Coronary artery (tissue), 2 donors: Measurements from ENCODE around the gene GDPD1.
"Not testable (repeated sequence)": the region's sequence is repeated elsewhere in the genome, so short reads cannot be mapped to it uniquely, and the experiment has no call there.

Experiments
- DNase-seq: peaks from one replicate; pipeline ENCODE4 v3.0.0-alpha.2; 2017; ENCODE audit warnings: low spot score
- H3K27ac ChIP-seq, 2 donors: fragments of 200-600 bp; sonication (generic); one replicate each; pipeline ENCODE4 v1.5.1; 2016 to 2019
- H3K4me3 ChIP-seq: fragments of 200-600 bp; sonication (generic); 2 replicates; pipeline ENCODE4 v1.5.1; 2016; ENCODE audit warnings: mild to moderate bottlenecking, moderate library complexity
- CTCF ChIP-seq: fragments of 200-600 bp; sonication (generic); IDR thresholded peaks from one replicate; pipeline ENCODE4 v1.5.1; 2019; ENCODE audit warnings: antibody characterized with exemption

GDPD1 gene

GRCh38 chr17:59275618-59276017, 55.3 kb downstream of the GDPD1 start:
- no peak for TF ChIP-seq CTCF

GRCh38 chr17:59277031-59277430, 56.7 kb downstream of the GDPD1 start:
- no peak for DNase-seq
- peak overlapping the region in 1 of 2 donors; percentile 43 for H3K27ac ChIP-seq
- TF ChIP-seq CTCF, result no peak
- H3K4me3 ChIP-seq, result no peak overlapping the region

More at GRCh38 chr17:59275618-59276017, 55.3 kb downstream of the GDPD1 start:
- no peak for DNase-seq
- Histone ChIP-seq H3K4me3 (no peak overlapping the region), H3K27ac (no peak overlapping the region)

GRCh38 chr17:59278406-59278805, 58.1 kb downstream of the GDPD1 start:
- no peak for TF ChIP-seq CTCF
- H3K4me3 ChIP-seq, result no peak overlapping the region
- peak overlapping the region in 1 of 2 donors; percentile 62 for H3K27ac ChIP-seq
- DNase-seq, result no peak

- TF ChIP-seq CTCF, result no peak
- Histone ChIP-seq H3K4me3 (no peak overlapping the region), H3K27ac (peak overlapping the region in 1 of 2 donors; percentile 16)
- DNase-seq, result no peak
Measured at GRCh38 chr17:59284317-59284716, 64.0 kb downstream of the GDPD1 start.

- H3K27ac ChIP-seq, result no peak overlapping the region
- no peak overlapping the region for H3K4me3 ChIP-seq
- TF ChIP-seq CTCF, result no peak
- DNase-seq, result no peak
Measured at GRCh38 chr17:59287452-59287851, 67.1 kb downstream of the GDPD1 start.

GRCh38 chr17:59287891-59288290, 67.6 kb downstream of the GDPD1 start:
- H3K4me3 ChIP-seq, result no peak overlapping the region
- no peak overlapping the region for H3K27ac ChIP-seq
- no peak for TF ChIP-seq CTCF
- no peak for DNase-seq

- H3K4me3 ChIP-seq, result no peak overlapping the region
- no peak for TF ChIP-seq CTCF
- no peak for DNase-seq
- H3K27ac ChIP-seq, result no peak overlapping the region
Measured at GRCh38 chr17:59289981-59290301, 69.6 kb downstream of the GDPD1 start.

- DNase-seq, H3K27ac ChIP-seq, H3K4me3 ChIP-seq: not testable (repeated sequence)
Measured at GRCh38 chr17:59290302-59290998, 70.1 kb downstream of the GDPD1 start.
